MM.1S (cell line): ENCODE measurements around the gene MOCOS.

Source experiments
- CTCF ChIP-seq: fragments of 300-600 bp; sonication (generic); IDR thresholded peaks from 2 replicates; pipeline ENCODE4 v1.5.1; 2016; ENCODE audit warnings: antibody characterized with exemption, low read length, mixed read lengths
- EZH2 ChIP-seq: fragments of 300-600 bp; sonication (generic); optimal IDR thresholded peaks from 2 replicates; pipeline ENCODE3; 2017; ENCODE audit warnings: low read depth, mild to moderate bottlenecking, antibody characterized with exemption, low read length, mixed read lengths

DNA sequence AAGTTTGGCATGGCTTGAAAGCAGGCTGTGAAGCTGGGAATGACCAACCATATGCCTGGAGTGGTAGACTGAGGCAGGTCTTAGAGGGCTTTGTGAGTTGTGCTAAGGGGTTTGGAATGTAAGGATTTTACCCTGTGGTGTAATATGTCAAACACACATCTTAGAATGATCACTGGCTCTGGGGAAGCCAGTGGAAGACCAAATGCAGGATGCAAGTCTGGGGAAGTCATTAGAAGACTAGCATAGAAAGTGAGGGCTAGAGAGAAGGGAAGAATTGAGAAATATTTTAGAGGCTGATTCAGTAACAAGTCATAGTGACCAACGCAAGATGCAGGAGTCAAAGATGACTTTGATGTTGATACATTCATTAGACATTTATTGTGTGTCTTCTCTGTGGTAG is 106.7 kb downstream of the MOCOS start:
- TF ChIP-seq CTCF (no peak), EZH2 (no peak)
